Measurements from ENCODE around the gene ADISSP. TPM values are rescaled to one million over a fixed set of nuclear protein-coding genes. Genes with fewer than 3 reads are reported as not detected.

Gene ADISSP
- total and polyA plus RNA-seq, 7 experiments from 2014 or later, result 14.0 to 27.4 (median 20.7) TPM

- Mint-ChIP-seq H3K9me3 (peaks cover 0 to 2% (median 0%) of the 10 kb centered on the region in 11 donors), H3K27me3 (peaks cover 44 to 59% (median 51%) of the 10 kb centered on the region in 5 donors), H3K36me3 (peaks cover 0 to 4% (median 0%) of the 10 kb centered on the region in 5 donors), H3K4me1 (peaks cover 0 to 6% (median 0%) of the 10 kb centered on the region in 7 donors), H3K27ac (no peak overlapping the region), H3K4me3 (no peak overlapping the region)
- Histone ChIP-seq H3K36me3 (ENCODE audit: control insufficient read depth in 2 of 3, insufficient read depth in 3 of 3, low read length in 3 of 3) (no peaks in the 10 kb centered on the region), H3K27ac (ENCODE audit: low read depth, low read length) (no peak overlapping the region), H3K27me3 (ENCODE audit: control insufficient read depth in 2 of 2, insufficient read depth in 2 of 2, low read length in 2 of 2) (peaks cover 0 to 2% of the 10 kb centered on the region in 2 donors), H3K9me3 (ENCODE audit: control insufficient read depth in 2 of 3, low read length in 3 of 3) (no peaks in the 10 kb centered on the region), H3K4me3 (ENCODE audit: low read length) (no peak overlapping the region), H3K4me1 (ENCODE audit: control insufficient read depth in 2 of 2, insufficient read depth in 2 of 2, low read length in 2 of 2) (no peaks in the 10 kb centered on the region)
- POLR2A ChIA-PET, result no interaction called here
- DNase-seq (no peak), ATAC-seq (no peak)
- CTCF ChIA-PET, result no interaction called here
- intact Hi-C loops (cut with micrococcal nuclease), result no loop called here
These were observed 37.6 kb downstream of the ADISSP start for GRCh38 chr20:3729811-3730540.

- Mint-ChIP-seq H3K27ac (no peak overlapping the region), H3K27me3 (peaks cover 47 to 58% (median 55%) of the 10 kb centered on the region in 5 donors), H3K4me3 (no peak overlapping the region), H3K4me1 (peaks cover 0 to 6% (median 0%) of the 10 kb centered on the region in 7 donors), H3K36me3 (peaks cover 0 to 4% (median 0%) of the 10 kb centered on the region in 5 donors), H3K9me3 (peaks cover 0 to 2% (median 0%) of the 10 kb centered on the region in 11 donors)
- ChIA-PET POLR2A (no interaction called here), CTCF (no interaction called here)
- peaks cover 0 to 2% of the 10 kb centered on the region in 2 donors for H3K27me3 ChIP-seq (ENCODE audit: control insufficient read depth in 2 of 2, insufficient read depth in 2 of 2, low read length in 2 of 2)
- ATAC-seq, result no peak
- no peak overlapping the region for H3K4me3 ChIP-seq (ENCODE audit: low read length)
- intact Hi-C loops (cut with micrococcal nuclease), result no loop called here
- H3K36me3 ChIP-seq (ENCODE audit: control insufficient read depth in 2 of 3, insufficient read depth in 3 of 3, low read length in 3 of 3), result no peaks in the 10 kb centered on the region
- no peak for DNase-seq
- H3K4me1 ChIP-seq (ENCODE audit: control insufficient read depth in 2 of 2, insufficient read depth in 2 of 2, low read length in 2 of 2), result no peaks in the 10 kb centered on the region
- H3K27ac ChIP-seq (ENCODE audit: low read depth, low read length), result no peak overlapping the region
- no peaks in the 10 kb centered on the region for H3K9me3 ChIP-seq (ENCODE audit: control insufficient read depth in 2 of 3, low read length in 3 of 3)
These were observed 38.2 kb downstream of the ADISSP start for GRCh38 chr20:3729378-3729777.

GRCh38 chr20:3728876-3729275 is 38.7 kb downstream of the ADISSP start:
- Mint-ChIP-seq H3K27ac (no peak overlapping the region), H3K27me3 (peaks cover 47 to 60% (median 54%) of the 10 kb centered on the region in 5 donors), H3K36me3 (peaks cover 0 to 4% (median 0%) of the 10 kb centered on the region in 5 donors), H3K9me3 (peaks cover 0 to 2% (median 0%) of the 10 kb centered on the region in 11 donors), H3K4me3 (no peak overlapping the region), H3K4me1 (peaks cover 0 to 6% (median 0%) of the 10 kb centered on the region in 7 donors)
- Histone ChIP-seq H3K4me3 (ENCODE audit: low read length) (no peak overlapping the region), H3K9me3 (ENCODE audit: control insufficient read depth in 2 of 3, low read length in 3 of 3) (no peaks in the 10 kb centered on the region), H3K27me3 (ENCODE audit: control insufficient read depth in 2 of 2, insufficient read depth in 2 of 2, low read length in 2 of 2) (peaks cover 0 to 2% of the 10 kb centered on the region in 2 donors), H3K36me3 (ENCODE audit: control insufficient read depth in 2 of 3, insufficient read depth in 3 of 3, low read length in 3 of 3) (no peaks in the 10 kb centered on the region), H3K4me1 (ENCODE audit: control insufficient read depth in 2 of 2, insufficient read depth in 2 of 2, low read length in 2 of 2) (no peaks in the 10 kb centered on the region), H3K27ac (ENCODE audit: low read depth, low read length) (no peak overlapping the region)
- DNase-seq (no peak), ATAC-seq (no peak)
- CTCF ChIA-PET, result no interaction called here
- intact Hi-C loops (cut with micrococcal nuclease), result no loop called here
- POLR2A ChIA-PET, result no interaction called here

- Histone ChIP-seq H3K4me3 (ENCODE audit: low read length) (no peak overlapping the region), H3K9me3 (ENCODE audit: control insufficient read depth in 2 of 3, low read length in 3 of 3) (no peaks in the 10 kb centered on the region), H3K4me1 (ENCODE audit: control insufficient read depth in 2 of 2, insufficient read depth in 2 of 2, low read length in 2 of 2) (no peaks in the 10 kb centered on the region), H3K27ac (ENCODE audit: low read depth, low read length) (no peak overlapping the region), H3K36me3 (ENCODE audit: control insufficient read depth in 2 of 3, insufficient read depth in 3 of 3, low read length in 3 of 3) (no peaks in the 10 kb centered on the region), H3K27me3 (ENCODE audit: control insufficient read depth in 2 of 2, insufficient read depth in 2 of 2, low read length in 2 of 2) (peaks cover 0 to 2% of the 10 kb centered on the region in 2 donors)
- Mint-ChIP-seq H3K27me3 (peaks cover 44 to 59% (median 51%) of the 10 kb centered on the region in 5 donors), H3K9me3 (peaks cover 0 to 2% (median 0%) of the 10 kb centered on the region in 11 donors), H3K36me3 (peaks cover 0 to 4% (median 0%) of the 10 kb centered on the region in 5 donors), H3K4me3 (no peak overlapping the region), H3K4me1 (peaks cover 0 to 6% (median 0%) of the 10 kb centered on the region in 7 donors), H3K27ac (no peak overlapping the region)
- intact Hi-C loops (cut with micrococcal nuclease), result no loop called here
- DNase-seq (no peak), ATAC-seq (no peak)
- POLR2A ChIA-PET, result no interaction called here
- CTCF ChIA-PET, result no interaction called here
These were observed 39.2 kb downstream of the ADISSP start for GRCh38 chr20:3728354-3728753.

- Mint-ChIP-seq H3K9me3 (no peaks in the 10 kb centered on the region), H3K4me1 (peaks cover 0 to 6% (median 0%) of the 10 kb centered on the region in 7 donors), H3K36me3 (peaks cover 0 to 4% (median 0%) of the 10 kb centered on the region in 5 donors), H3K27me3 (peaks cover 39 to 54% (median 49%) of the 10 kb centered on the region in 5 donors), H3K4me3 (no peak overlapping the region), H3K27ac (no peak overlapping the region)
- CTCF ChIA-PET, result no interaction called here
- intact Hi-C loops (cut with micrococcal nuclease), result no loop called here
- ATAC-seq (no peak), DNase-seq (no peak)
- no peaks in the 10 kb centered on the region for H3K27me3 ChIP-seq (ENCODE audit: control insufficient read depth in 2 of 2, insufficient read depth in 2 of 2, low read length in 2 of 2)
- H3K9me3 ChIP-seq (ENCODE audit: control insufficient read depth in 2 of 3, low read length in 3 of 3), result no peaks in the 10 kb centered on the region
- POLR2A ChIA-PET, result no interaction called here
- no peak overlapping the region for H3K27ac ChIP-seq (ENCODE audit: low read depth, low read length)
- H3K4me3 ChIP-seq (ENCODE audit: low read length), result no peak overlapping the region
- no peaks in the 10 kb centered on the region for H3K36me3 ChIP-seq (ENCODE audit: control insufficient read depth in 2 of 3, insufficient read depth in 3 of 3, low read length in 3 of 3)
- H3K4me1 ChIP-seq (ENCODE audit: control insufficient read depth in 2 of 2, insufficient read depth in 2 of 2, low read length in 2 of 2), result no peaks in the 10 kb centered on the region
These were observed 40.0 kb downstream of the ADISSP start for GRCh38 chr20:3727401-3728021.

GRCh38 chr20:3724356-3724755 is 43.2 kb downstream of the ADISSP start:
- peaks cover 0 to 1% (median 0%) of the 10 kb centered on the region in 11 donors for H3K9me3 Mint-ChIP-seq
- Histone ChIP-seq H3K36me3 (ENCODE audit: control insufficient read depth in 2 of 3, insufficient read depth in 3 of 3, low read length in 3 of 3) (no peaks in the 10 kb centered on the region), H3K4me3 (ENCODE audit: low read length) (no peak overlapping the region), H3K4me1 (ENCODE audit: control insufficient read depth in 2 of 2, insufficient read depth in 2 of 2, low read length in 2 of 2) (no peaks in the 10 kb centered on the region), H3K27me3 (ENCODE audit: control insufficient read depth in 2 of 2, insufficient read depth in 2 of 2, low read length in 2 of 2) (no peaks in the 10 kb centered on the region), H3K27ac (ENCODE audit: low read depth, low read length) (no peak overlapping the region), H3K9me3 (ENCODE audit: control insufficient read depth in 2 of 3, low read length in 3 of 3) (no peaks in the 10 kb centered on the region)
- no peak for DNase-seq
- intact Hi-C loops (cut with micrococcal nuclease), result no loop called here
- peaks cover 0 to 13% (median 0%) of the 10 kb centered on the region in 7 donors for H3K4me1 Mint-ChIP-seq
- no peak overlapping the region for H3K4me3 Mint-ChIP-seq
- H3K27ac Mint-ChIP-seq, result no peak overlapping the region
- ChIA-PET CTCF (no interaction called here), POLR2A (no interaction called here)
- ATAC-seq, result no peak
- H3K36me3 Mint-ChIP-seq, result no peaks in the 10 kb centered on the region
- peaks cover 29 to 51% (median 48%) of the 10 kb centered on the region in 5 donors for H3K27me3 Mint-ChIP-seq
